MCF 10A (cell line): ENCODE results near the gene PER3. TPM values are rescaled to one million over a fixed set of nuclear protein-coding genes. Genes with fewer than 3 reads are reported as not detected.

Experiments used
- total RNA-seq: library from RNA; stranded (reverse); gene quantifications from 2 replicates; pipeline ENCODE4 v1.2.3, GENCODE V29; 2022

PER3 gene
- total RNA-seq, 1 experiment from 2014 or later, result 0.84 TPM

Other genes starting within 250 kb of the PER3 start
- 58.6 and 79.6 TPM in 2 replicates for gene VAMP3, start 13.0 kb upstream of the PER3 start, total RNA-seq
- not detected in 2 replicates for gene UTS2, start 68.8 kb downstream of the PER3 start, total RNA-seq
- gene TNFRSF9, start 156.5 kb downstream of the PER3 start, total RNA-seq, result 0.98 and 2.7 TPM in 2 replicates
- 419 and 450 TPM in 2 replicates for gene PARK7, start 177.4 kb downstream of the PER3 start, total RNA-seq
- 86.4 and 111 TPM in 2 replicates for gene ERRFI1, start 242.0 kb downstream of the PER3 start, total RNA-seq